Progenitor cell of endocrine pancreas (in vitro differentiated cells): ENCODE measurements around the gene SIRPB2. TPM values are rescaled to one million over a fixed set of nuclear protein-coding genes. Genes with fewer than 3 reads are reported as not detected.

Source experiments
- DNase-seq: peaks from one replicate; pipeline ENCODE4 v3.0.0; 2021; ENCODE audit warnings: low spot score; ENCODE audit not compliant: unreplicated experiment
- H3K27ac Mint-ChIP-seq: 2 replicates; pipeline ENCODE4 v1.8.0; 2021; ENCODE audit warnings: mild to moderate bottlenecking, moderate library complexity, mixed read lengths
- H3K27me3 Mint-ChIP-seq: 2 replicates; pipeline ENCODE4 v1.8.0; 2021; ENCODE audit warnings: mixed read lengths
- H3K36me3 Mint-ChIP-seq: 2 replicates; pipeline ENCODE4 v1.8.0; 2022; ENCODE audit warnings: mixed read lengths; ENCODE audit not compliant: insufficient read depth
- H3K4me1 Mint-ChIP-seq: 2 replicates; pipeline ENCODE4 v1.8.0; 2021; ENCODE audit warnings: low read depth, mixed read lengths
- H3K4me3 Mint-ChIP-seq: 2 replicates; pipeline ENCODE4 v1.8.0; 2021; ENCODE audit warnings: low read depth, mild to moderate bottlenecking, moderate library complexity, mixed read lengths
- H3K9me3 Mint-ChIP-seq: 2 replicates; pipeline ENCODE4 v1.8.0; 2021; ENCODE audit warnings: low read depth, mixed read lengths
- total RNA-seq: library from RNA; stranded (reverse); gene quantifications from 2 replicates; pipeline ENCODE4 v1.2.1, GENCODE V29; 2021
- TF ChIP-seq, protein P1 (sequence below): fragments of 200-600 bp; sonication (generic); IDR thresholded peaks from one replicate; pipeline ENCODE4 v1.5.0; 2021; ENCODE audit warnings: antibody characterized with exemption, mild to moderate bottlenecking; ENCODE audit not compliant: unreplicated experiment

SIRPB2 gene
- total RNA-seq, 1 donor from 2014 or later = not detected

DNA sequence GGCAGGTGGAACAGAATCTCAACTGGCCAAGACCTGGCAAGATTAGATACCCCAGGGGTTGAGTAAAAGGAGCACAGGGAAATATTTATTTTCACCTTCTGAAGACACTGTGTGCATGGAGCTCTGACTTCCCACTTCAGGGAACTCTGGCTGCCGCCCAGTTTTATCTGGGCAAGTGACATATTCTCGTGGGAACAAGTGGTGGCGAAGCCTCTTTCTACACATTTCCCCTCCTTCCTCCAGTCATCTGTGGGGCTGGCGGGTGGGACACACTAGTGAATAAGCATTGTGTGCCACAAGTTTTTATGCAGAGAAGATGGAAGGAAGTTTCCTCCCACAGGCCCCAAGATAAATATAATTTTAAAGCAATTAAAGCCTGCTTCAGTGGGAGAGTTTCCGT lies 48.1 kb downstream of the SIRPB2 start:
- no peak overlapping the region for H3K4me3 Mint-ChIP-seq
- no peak overlapping the region for H3K27ac Mint-ChIP-seq
- H3K9me3 Mint-ChIP-seq = no peaks in the 10 kb centered on the region
- TF ChIP-seq, protein P1, sequence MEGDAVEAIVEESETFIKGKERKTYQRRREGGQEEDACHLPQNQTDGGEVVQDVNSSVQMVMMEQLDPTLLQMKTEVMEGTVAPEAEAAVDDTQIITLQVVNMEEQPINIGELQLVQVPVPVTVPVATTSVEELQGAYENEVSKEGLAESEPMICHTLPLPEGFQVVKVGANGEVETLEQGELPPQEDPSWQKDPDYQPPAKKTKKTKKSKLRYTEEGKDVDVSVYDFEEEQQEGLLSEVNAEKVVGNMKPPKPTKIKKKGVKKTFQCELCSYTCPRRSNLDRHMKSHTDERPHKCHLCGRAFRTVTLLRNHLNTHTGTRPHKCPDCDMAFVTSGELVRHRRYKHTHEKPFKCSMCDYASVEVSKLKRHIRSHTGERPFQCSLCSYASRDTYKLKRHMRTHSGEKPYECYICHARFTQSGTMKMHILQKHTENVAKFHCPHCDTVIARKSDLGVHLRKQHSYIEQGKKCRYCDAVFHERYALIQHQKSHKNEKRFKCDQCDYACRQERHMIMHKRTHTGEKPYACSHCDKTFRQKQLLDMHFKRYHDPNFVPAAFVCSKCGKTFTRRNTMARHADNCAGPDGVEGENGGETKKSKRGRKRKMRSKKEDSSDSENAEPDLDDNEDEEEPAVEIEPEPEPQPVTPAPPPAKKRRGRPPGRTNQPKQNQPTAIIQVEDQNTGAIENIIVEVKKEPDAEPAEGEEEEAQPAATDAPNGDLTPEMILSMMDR = no peak
- peaks cover 18% of the 10 kb centered on the region for H3K36me3 Mint-ChIP-seq
- no peaks in the 10 kb centered on the region for H3K27me3 Mint-ChIP-seq
- DNase-seq = no peak
- no peaks in the 10 kb centered on the region for H3K4me1 Mint-ChIP-seq

DNA sequence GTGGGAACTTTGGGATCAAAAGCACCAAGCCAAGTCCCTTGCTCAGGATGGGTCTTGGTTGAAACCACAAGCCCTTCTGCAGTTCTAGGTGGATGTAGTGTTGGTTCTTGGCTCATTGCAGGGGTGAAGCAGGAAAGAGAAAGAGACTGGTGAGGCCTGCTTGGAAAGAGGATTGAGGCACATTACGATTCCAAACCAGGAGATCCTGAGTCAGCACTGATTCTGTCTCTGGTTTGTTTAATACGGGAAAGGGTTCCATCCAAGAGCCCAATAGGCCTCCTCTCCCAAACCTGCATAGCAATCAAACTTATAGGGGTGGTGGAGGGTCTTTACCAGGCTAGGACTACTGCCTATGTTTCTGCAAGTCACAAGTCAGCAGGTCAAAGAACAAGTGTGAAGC lies 48.9 kb downstream of the SIRPB2 start:
- Mint-ChIP-seq H3K27me3 (no peaks in the 10 kb centered on the region), H3K4me1 (no peaks in the 10 kb centered on the region), H3K9me3 (no peaks in the 10 kb centered on the region), H3K27ac (no peak overlapping the region), H3K36me3 (peaks cover 16% of the 10 kb centered on the region), H3K4me3 (no peak overlapping the region)
- TF ChIP-seq, protein P1 = no peak
- DNase-seq = no peak

DNA sequence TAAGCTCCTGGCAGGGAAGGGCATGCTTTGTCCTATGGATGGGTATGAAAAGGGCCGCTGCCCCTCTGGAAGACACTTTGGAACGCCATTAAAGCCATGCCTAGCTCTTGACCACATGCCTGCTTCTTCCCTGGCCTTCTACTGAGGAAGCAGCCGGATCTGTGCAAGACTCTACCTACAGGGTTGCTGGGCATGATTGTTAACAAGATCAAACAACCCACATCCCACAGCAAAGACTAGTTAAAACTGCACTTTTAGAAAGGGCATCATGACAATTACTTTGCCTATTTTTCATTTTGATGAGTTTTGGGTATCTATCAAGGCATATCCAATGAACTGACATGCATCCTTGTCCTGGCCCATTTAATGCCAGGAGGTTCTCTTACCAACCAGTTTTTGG lies 50.1 kb downstream of the SIRPB2 start:
- Mint-ChIP-seq H3K27ac (no peak overlapping the region), H3K27me3 (no peaks in the 10 kb centered on the region), H3K4me1 (no peaks in the 10 kb centered on the region), H3K4me3 (no peak overlapping the region), H3K36me3 (peaks cover 16% of the 10 kb centered on the region), H3K9me3 (no peaks in the 10 kb centered on the region)
- TF ChIP-seq, protein P1 = no peak
- DNase-seq = no peak

DNA sequence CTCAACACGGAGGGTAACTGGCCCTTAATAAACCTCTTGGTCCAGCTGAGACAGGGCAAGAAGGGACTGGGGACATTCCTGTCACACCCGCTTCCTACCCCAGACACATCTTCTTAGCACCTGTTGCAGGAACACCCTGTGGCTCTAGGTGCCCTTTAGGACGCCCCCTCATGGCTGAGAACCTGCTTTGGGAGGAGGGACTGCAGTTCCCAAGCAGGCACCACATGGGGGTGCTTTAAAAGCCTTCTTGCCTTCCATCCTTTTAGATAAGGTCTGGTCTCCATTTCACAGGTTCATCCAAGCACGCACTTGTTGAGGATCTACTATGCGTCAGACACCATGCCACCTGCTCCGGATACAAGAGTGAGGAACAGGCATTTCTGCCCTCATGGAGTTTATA lies 51.2 kb downstream of the SIRPB2 start:
- DNase-seq = no peak
- H3K27me3 Mint-ChIP-seq = no peaks in the 10 kb centered on the region
- no peaks in the 10 kb centered on the region for H3K9me3 Mint-ChIP-seq
- no peak overlapping the region for H3K4me3 Mint-ChIP-seq
- H3K36me3 Mint-ChIP-seq = peaks cover 15% of the 10 kb centered on the region
- H3K27ac Mint-ChIP-seq = no peak overlapping the region
- TF ChIP-seq, protein P1 = peak; percentile 20
- H3K4me1 Mint-ChIP-seq = no peaks in the 10 kb centered on the region

DNA sequence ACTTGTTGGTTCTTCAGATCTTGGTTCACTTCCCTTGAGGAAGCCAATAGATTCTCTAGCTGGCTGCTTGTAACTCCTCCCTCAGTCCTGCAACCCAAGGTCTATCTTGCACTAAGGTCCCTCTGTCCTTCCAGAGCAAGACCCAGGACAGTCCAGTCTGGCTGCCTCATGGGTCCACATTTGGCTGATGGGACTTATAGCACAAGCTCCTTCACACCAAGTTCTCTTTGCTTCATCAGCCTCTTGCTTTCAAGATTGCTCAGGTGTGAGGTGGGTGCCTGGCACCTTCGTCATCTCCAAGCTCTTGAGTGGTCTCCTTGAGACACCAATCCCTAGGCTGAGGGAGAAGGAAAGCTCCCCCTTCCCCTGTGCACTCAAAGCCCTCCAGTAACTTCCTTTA lies 52.9 kb downstream of the SIRPB2 start:
- peaks cover 12% of the 10 kb centered on the region for H3K36me3 Mint-ChIP-seq
- no peak overlapping the region for H3K27ac Mint-ChIP-seq
- TF ChIP-seq, protein P1 = no peak
- no peak for DNase-seq
- H3K4me3 Mint-ChIP-seq = no peak overlapping the region
- H3K4me1 Mint-ChIP-seq = no peaks in the 10 kb centered on the region
- H3K9me3 Mint-ChIP-seq = no peaks in the 10 kb centered on the region
- H3K27me3 Mint-ChIP-seq = no peaks in the 10 kb centered on the region
